Astrocyte (in vitro differentiated cells and primary cell): ENCODE results near the gene ATG3. TPM values are rescaled to one million over a fixed set of nuclear protein-coding genes. Genes with fewer than 3 reads are reported as not detected.
A peak's percentile ranks its signal among the peaks of the same experiment; 100 is the strongest.

ENCODE experiments used
- DNase-seq: peaks from one replicate; pipeline ENCODE4 v3.0.0-alpha.2; 2010; ENCODE audit warnings: low read depth
- FAIRE-seq: peaks from 2 replicates; lab custom pipeline; 2011; peaks lifted over from hg19 to GRCh38; lab: Jason Lieb, UNC
- H2AFZ ChIP-seq: 2 replicates; pipeline ENCODE4 v1.6.0; 2012; ENCODE audit warnings: low read depth, low read length, inconsistent platforms
- H3K27ac ChIP-seq: 2 replicates; pipeline ENCODE4 v1.5.1; 2011; ENCODE audit warnings: low read depth, low read length, inconsistent platforms
- H3K27me3 ChIP-seq: 2 replicates; pipeline ENCODE4 v1.6.0; 2011; ENCODE audit warnings: low read length, inconsistent platforms; ENCODE audit not compliant: insufficient read depth
- H3K36me3 ChIP-seq: 2 replicates; pipeline ENCODE4 v1.5.1; 2011; ENCODE audit warnings: low read length, inconsistent platforms; ENCODE audit not compliant: insufficient read depth
- H3K4me1 ChIP-seq: 2 replicates; pipeline ENCODE4 v1.5.1; 2011; ENCODE audit warnings: low read length, inconsistent platforms; ENCODE audit not compliant: insufficient read depth
- H3K4me2 ChIP-seq: 2 replicates; pipeline ENCODE4 v1.6.0; 2012; ENCODE audit warnings: low read length, inconsistent platforms
- H3K4me3 ChIP-seq: 2 replicates; pipeline ENCODE4 v1.5.1; 2011; ENCODE audit warnings: low read depth, mild to moderate bottlenecking, low read length, inconsistent platforms; ENCODE audit not compliant: insufficient read depth
- H3K79me2 ChIP-seq: 2 replicates; pipeline ENCODE4 v1.6.0; 2012; ENCODE audit warnings: mild to moderate bottlenecking, low read length, inconsistent platforms; ENCODE audit not compliant: insufficient read depth
- H3K9ac ChIP-seq: 2 replicates; pipeline ENCODE4 v1.6.0; 2012; ENCODE audit warnings: mild to moderate bottlenecking, low read length, inconsistent platforms
- H3K9me3 ChIP-seq: 2 replicates; pipeline ENCODE4 v1.5.1; 2012; ENCODE audit warnings: low read depth, mild to moderate bottlenecking, low read length, inconsistent platforms; ENCODE audit not compliant: insufficient read depth
- H4K20me1 ChIP-seq: 2 replicates; pipeline ENCODE4 v1.6.0; 2012; ENCODE audit warnings: low read length, inconsistent platforms; ENCODE audit not compliant: insufficient read depth
- H3K27ac Mint-ChIP-seq: one replicate; pipeline ENCODE4 v1.8.0; 2021; ENCODE audit warnings: mild to moderate bottlenecking, mixed read lengths; ENCODE audit not compliant: unreplicated experiment
- H3K27me3 Mint-ChIP-seq: one replicate; pipeline ENCODE4 v1.8.0; 2021; ENCODE audit warnings: low read depth, mixed read lengths; ENCODE audit not compliant: unreplicated experiment
- H3K36me3 Mint-ChIP-seq: one replicate; pipeline ENCODE4 v1.8.0; 2021; ENCODE audit warnings: low read depth, mixed read lengths; ENCODE audit not compliant: unreplicated experiment
- H3K4me1 Mint-ChIP-seq: one replicate; pipeline ENCODE4 v1.8.0; 2021; ENCODE audit warnings: low read depth, mixed read lengths; ENCODE audit not compliant: unreplicated experiment
- H3K4me3 Mint-ChIP-seq: one replicate; pipeline ENCODE4 v1.8.0; 2021; ENCODE audit warnings: mild to moderate bottlenecking, moderate library complexity, mixed read lengths; ENCODE audit not compliant: unreplicated experiment
- H3K9me3 Mint-ChIP-seq: one replicate; pipeline ENCODE4 v1.8.0; 2021; ENCODE audit warnings: mild to moderate bottlenecking, mixed read lengths; ENCODE audit not compliant: unreplicated experiment
- CTCF ChIP-seq: IDR thresholded peaks from 2 replicates; pipeline ENCODE4 v1.5.1; 2011; ENCODE audit warnings: low read depth, mild to moderate bottlenecking, inconsistent platforms, low read length, moderate library complexity; ENCODE audit not compliant: insufficient read depth
- EZH2 ChIP-seq: IDR thresholded peaks from 2 replicates; pipeline ENCODE4 v1.6.1; 2012; ENCODE audit warnings: mild to moderate bottlenecking, low read length, inconsistent platforms; ENCODE audit not compliant: insufficient read depth
- total RNA-seq: library from RNA; stranded (reverse); gene quantifications from 2 replicates; pipeline ENCODE4 v1.2.1, GENCODE V29; 2021

Gene ATG3
- total RNA-seq, 1 donor from 2014 or later, result 46.2 TPM

- H3K9me3 Mint-ChIP-seq, result no peaks in the 10 kb centered on the region
- H3K4me3 Mint-ChIP-seq, result no peak overlapping the region
These were observed 20.6 kb upstream of the ATG3 start for GRCh38 chr3:112582244-112582874.

GRCh38 chr3:112579697-112580096 lies 17.9 kb upstream of the ATG3 start:
- H3K27me3 Mint-ChIP-seq, result no peaks in the 10 kb centered on the region
- Histone ChIP-seq H3K9ac (peak overlapping the region; percentile 0), H3K79me2 (no peaks in the 10 kb centered on the region), H3K4me1 (no peaks in the 10 kb centered on the region), H3K36me3 (peaks cover 3% of the 10 kb centered on the region), H3K27me3 (no peaks in the 10 kb centered on the region), H3K4me3 (no peak overlapping the region), H2AFZ (no peak overlapping the region), H3K27ac (peak overlapping the region; percentile 1), H3K4me2 (no peak overlapping the region), H3K9me3 (no peaks in the 10 kb centered on the region), H4K20me1 (no peaks in the 10 kb centered on the region)
- H3K4me1 Mint-ChIP-seq, result no peaks in the 10 kb centered on the region
- peak; percentile 42 for DNase-seq
- FAIRE-seq, result no peak
- TF ChIP-seq CTCF (no peak), EZH2 (no peak)
- no peaks in the 10 kb centered on the region for H3K9me3 Mint-ChIP-seq
- H3K27ac Mint-ChIP-seq, result no peak overlapping the region
- no peak overlapping the region for H3K4me3 Mint-ChIP-seq
- H3K36me3 Mint-ChIP-seq, result no peaks in the 10 kb centered on the region

More at GRCh38 chr3:112582244-112582874, 20.6 kb upstream of the ATG3 start:
- Histone ChIP-seq H3K27ac (no peak overlapping the region), H4K20me1 (no peaks in the 10 kb centered on the region), H3K36me3 (peaks cover 3% of the 10 kb centered on the region), H3K4me2 (no peak overlapping the region), H3K4me1 (no peaks in the 10 kb centered on the region), H3K27me3 (no peaks in the 10 kb centered on the region), H2AFZ (no peak overlapping the region), H3K9ac (no peak overlapping the region), H3K79me2 (no peaks in the 10 kb centered on the region), H3K4me3 (no peak overlapping the region), H3K9me3 (no peaks in the 10 kb centered on the region)
- FAIRE-seq, result peak; percentile 71
- Mint-ChIP-seq H3K4me1 (peaks cover 3% of the 10 kb centered on the region), H3K27ac (no peak overlapping the region), H3K27me3 (no peaks in the 10 kb centered on the region), H3K36me3 (peaks cover 1% of the 10 kb centered on the region)
- peak; percentile 53 for DNase-seq
- TF ChIP-seq EZH2, result no peak
- TF ChIP-seq CTCF, result peak; percentile 73

DNA sequence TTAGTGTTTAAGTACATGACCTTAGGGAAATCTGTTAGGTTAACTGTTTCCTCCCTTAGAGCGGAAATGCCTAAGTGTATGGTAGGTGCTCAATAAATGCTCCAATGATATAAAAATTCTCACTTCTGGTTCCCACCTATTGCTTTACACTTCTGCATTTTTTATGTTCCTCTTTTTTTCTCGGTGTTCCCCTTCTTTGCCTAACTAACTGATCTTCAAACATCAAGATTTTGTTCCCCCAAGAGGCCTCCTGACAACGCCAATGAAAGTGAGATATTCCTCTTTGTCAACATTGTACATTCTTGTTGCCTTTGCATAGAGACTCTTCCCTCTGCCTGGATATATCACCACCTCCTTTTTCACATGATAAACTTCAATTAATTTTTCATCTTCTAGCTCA lies 17.5 kb upstream of the ATG3 start:
- no peak overlapping the region for H2AFZ ChIP-seq
- DNase-seq, result no peak

More for the DNA sequence above, 17.5 kb upstream of the ATG3 start:
- H3K27ac ChIP-seq, result peak overlapping the region; percentile 1
- H3K4me1 Mint-ChIP-seq, result no peaks in the 10 kb centered on the region
- H3K4me2 ChIP-seq, result no peak overlapping the region
- FAIRE-seq, result no peak
- H3K36me3 Mint-ChIP-seq, result no peaks in the 10 kb centered on the region
- H3K4me1 ChIP-seq, result no peaks in the 10 kb centered on the region
- no peak overlapping the region for H3K9ac ChIP-seq
- no peaks in the 10 kb centered on the region for H3K79me2 ChIP-seq
- no peak overlapping the region for H3K4me3 ChIP-seq
- H3K27me3 ChIP-seq, result no peaks in the 10 kb centered on the region
- H3K27ac Mint-ChIP-seq, result no peak overlapping the region
- TF ChIP-seq EZH2, result no peak
- no peak for TF ChIP-seq CTCF
- H3K9me3 Mint-ChIP-seq, result no peaks in the 10 kb centered on the region
- H3K9me3 ChIP-seq, result no peaks in the 10 kb centered on the region
- no peaks in the 10 kb centered on the region for H3K36me3 ChIP-seq
- no peaks in the 10 kb centered on the region for H4K20me1 ChIP-seq
- H3K4me3 Mint-ChIP-seq, result no peak overlapping the region
- H3K27me3 Mint-ChIP-seq, result no peaks in the 10 kb centered on the region
